Nephron progenitor cell (in vitro differentiated cells): ENCODE data around the gene TSEN34.
"Not testable (repeated sequence)": the region's sequence is repeated elsewhere in the genome, so short reads cannot be mapped to it uniquely, and the experiment has no call there.

Source experiments
- DNase-seq: peaks from one replicate; pipeline ENCODE4 v3.0.0; 2021
- H3K27ac Mint-ChIP-seq: 2 replicates; pipeline ENCODE4 v1.8.0; 2021; ENCODE audit warnings: mild to moderate bottlenecking, moderate library complexity, mixed read lengths
- H3K27me3 Mint-ChIP-seq: 2 replicates; pipeline ENCODE4 v1.8.0; 2021; ENCODE audit warnings: mild to moderate bottlenecking, low read depth, mixed read lengths; ENCODE audit not compliant: poor library complexity
- H3K36me3 Mint-ChIP-seq: 2 replicates; pipeline ENCODE4 v1.8.0; 2021; ENCODE audit warnings: low read depth, mixed read lengths
- H3K4me1 Mint-ChIP-seq: 2 replicates; pipeline ENCODE4 v1.8.0; 2021; ENCODE audit warnings: mixed read lengths
- H3K4me3 Mint-ChIP-seq: 2 replicates; pipeline ENCODE4 v1.8.0; 2021; ENCODE audit warnings: mild to moderate bottlenecking, moderate library complexity, mixed read lengths
- H3K9me3 Mint-ChIP-seq: 2 replicates; pipeline ENCODE4 v1.8.0; 2021; ENCODE audit warnings: mild to moderate bottlenecking, moderate library complexity, mixed read lengths
- CTCF ChIP-seq: fragments of 200-600 bp; sonication (generic); IDR thresholded peaks from 2 replicates; pipeline ENCODE4 v1.5.0; 2021; ENCODE audit warnings: antibody characterized with exemption

Gene TSEN34

GRCh38 chr19:54162884-54163283 lies 28.2 kb upstream of the TSEN34 start:
- H3K4me1 Mint-ChIP-seq = peaks cover 45% of the 10 kb centered on the region
- H3K4me3 Mint-ChIP-seq = peak overlapping the region; percentile 81
- peaks cover 39% of the 10 kb centered on the region for H3K27me3 Mint-ChIP-seq
- peaks cover 38% of the 10 kb centered on the region for H3K36me3 Mint-ChIP-seq
- no peak for DNase-seq
- peaks cover 64% of the 10 kb centered on the region for H3K9me3 Mint-ChIP-seq
- H3K27ac Mint-ChIP-seq = no peak overlapping the region
- TF ChIP-seq CTCF = no peak

GRCh38 chr19:54164369-54165068 lies 26.6 kb upstream of the TSEN34 start:
- peaks cover 34% of the 10 kb centered on the region for H3K36me3 Mint-ChIP-seq
- H3K27me3 Mint-ChIP-seq = peaks cover 39% of the 10 kb centered on the region
- H3K4me1 Mint-ChIP-seq = peaks cover 30% of the 10 kb centered on the region
- peaks cover 64% of the 10 kb centered on the region for H3K9me3 Mint-ChIP-seq
- TF ChIP-seq CTCF = no peak
- DNase-seq = peak; percentile 65
- no peak overlapping the region for H3K27ac Mint-ChIP-seq
- peak overlapping the region; percentile 44 for H3K4me3 Mint-ChIP-seq

- peaks cover 23% of the 10 kb centered on the region for H3K4me1 Mint-ChIP-seq
Measured at GRCh38 chr19:54165222-54165621, 25.9 kb upstream of the TSEN34 start.

GRCh38 chr19:54168174-54168917 lies 22.8 kb upstream of the TSEN34 start:
- Mint-ChIP-seq H3K4me3 (no peak overlapping the region), H3K36me3 (peaks cover 14% of the 10 kb centered on the region), H3K27ac (no peak overlapping the region), H3K27me3 (peaks cover 20% of the 10 kb centered on the region), H3K9me3 (peaks cover 31% of the 10 kb centered on the region), H3K4me1 (peaks cover 11% of the 10 kb centered on the region)
- peak; percentile 78 for TF ChIP-seq CTCF
- peak; percentile 99 for DNase-seq

More at GRCh38 chr19:54165222-54165621, 25.9 kb upstream of the TSEN34 start:
- no peak overlapping the region for H3K27ac Mint-ChIP-seq
- H3K27me3 Mint-ChIP-seq = peaks cover 39% of the 10 kb centered on the region
- TF ChIP-seq CTCF = no peak
- H3K9me3 Mint-ChIP-seq = peaks cover 59% of the 10 kb centered on the region
- DNase-seq = no peak
- no peak overlapping the region for H3K4me3 Mint-ChIP-seq
- H3K36me3 Mint-ChIP-seq = peaks cover 29% of the 10 kb centered on the region

- Mint-ChIP-seq H3K27me3 (peaks cover 13% of the 10 kb centered on the region), H3K4me1 (peaks cover 11% of the 10 kb centered on the region), H3K9me3 (peaks cover 22% of the 10 kb centered on the region), H3K4me3 (no peak overlapping the region), H3K27ac (no peak overlapping the region), H3K36me3 (peaks cover 5% of the 10 kb centered on the region)
- DNase-seq = no peak
- no peak for TF ChIP-seq CTCF
Measured at GRCh38 chr19:54169149-54169740, 21.9 kb upstream of the TSEN34 start.

- not testable (repeated sequence) for H3K9me3 Mint-ChIP-seq, H3K36me3 Mint-ChIP-seq, H3K27me3 Mint-ChIP-seq, H3K4me3 Mint-ChIP-seq, DNase-seq
- Mint-ChIP-seq H3K27ac (peak overlapping the region; percentile 91), H3K4me1 (peaks cover 17% of the 10 kb centered on the region)
Measured at GRCh38 chr19:54171736-54172431, 19.2 kb upstream of the TSEN34 start.
